ENCODE data around the gene KIAA2012.

Gene KIAA2012

DNA sequence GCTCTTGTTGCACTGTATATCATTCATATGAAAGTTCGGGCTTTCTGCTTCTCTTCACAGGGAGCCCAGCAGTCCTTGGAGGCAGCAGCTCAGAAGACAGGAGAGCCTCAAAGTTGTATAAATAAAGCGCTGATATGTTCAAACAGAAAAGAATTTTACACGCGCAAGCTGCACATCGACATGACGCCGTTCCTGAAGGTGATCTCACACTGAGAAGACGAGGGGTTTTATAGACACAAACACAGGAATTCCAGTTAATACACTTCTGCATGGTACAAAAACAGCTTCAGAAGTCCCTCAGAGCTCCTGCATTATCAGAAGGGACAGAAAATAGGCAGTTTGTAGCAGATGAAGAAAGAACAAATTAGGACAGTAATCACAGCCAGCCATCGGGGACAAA, 81.6 kb downstream of the KIAA2012 start:
- H3K9me3 Mint-ChIP-seq: no peaks in the 10 kb centered on the region
- no peaks in the 10 kb centered on the region for H3K4me1 Mint-ChIP-seq (ENCODE audit: low read depth)
- no peak overlapping the region for H3K4me3 Mint-ChIP-seq
- H3K27me3 Mint-ChIP-seq (ENCODE audit: low read depth): peaks cover 19% of the 10 kb centered on the region
- no peaks in the 10 kb centered on the region for H3K36me3 Mint-ChIP-seq (ENCODE audit: low read depth)
- H3K27ac Mint-ChIP-seq: no peak overlapping the region

DNA sequence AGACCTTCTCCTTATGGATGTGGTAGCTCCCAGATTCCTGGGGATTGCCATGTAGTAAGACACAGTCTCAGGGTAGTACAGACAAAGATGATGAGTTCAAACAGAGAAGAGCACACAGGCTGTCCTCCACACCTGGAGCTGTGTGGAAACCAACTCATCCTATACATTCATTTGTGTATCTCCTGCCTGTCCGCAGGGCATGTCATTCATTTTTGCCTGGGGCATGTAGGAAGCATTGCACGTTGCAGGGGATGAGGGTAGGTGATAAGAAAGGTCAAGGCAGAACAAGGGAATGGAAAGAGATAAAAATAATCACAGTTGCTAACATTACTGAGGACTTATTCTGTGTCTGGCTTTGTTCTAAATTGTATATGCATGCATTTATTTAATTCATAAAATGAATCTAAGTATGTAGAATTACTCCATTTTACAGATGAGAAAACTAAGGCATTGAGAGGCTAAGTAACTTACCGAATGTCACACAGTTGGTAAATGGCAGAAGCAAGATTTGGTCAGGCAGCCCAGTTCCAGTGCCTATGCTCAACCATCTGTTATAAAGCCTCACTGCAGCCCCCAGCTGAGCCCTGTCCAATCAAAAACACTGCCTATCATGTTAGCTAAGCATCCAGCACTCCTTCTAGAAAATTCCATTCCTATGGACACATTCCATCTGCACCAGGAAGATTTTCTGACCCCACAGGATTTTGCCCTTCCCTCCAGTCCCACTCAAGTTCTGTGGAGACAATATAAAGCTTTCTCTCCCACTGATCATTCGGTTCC, 84.3 kb downstream of the KIAA2012 start:
- no peak overlapping the region for H3K4me3 Mint-ChIP-seq
- no peaks in the 10 kb centered on the region for H3K36me3 Mint-ChIP-seq (ENCODE audit: low read depth)
- H3K9me3 Mint-ChIP-seq: no peaks in the 10 kb centered on the region
- peaks cover 5% of the 10 kb centered on the region for H3K4me1 Mint-ChIP-seq (ENCODE audit: low read depth)
- no peak overlapping the region for H3K27ac Mint-ChIP-seq
- H3K27me3 Mint-ChIP-seq (ENCODE audit: low read depth): peaks cover 8% of the 10 kb centered on the region

DNA sequence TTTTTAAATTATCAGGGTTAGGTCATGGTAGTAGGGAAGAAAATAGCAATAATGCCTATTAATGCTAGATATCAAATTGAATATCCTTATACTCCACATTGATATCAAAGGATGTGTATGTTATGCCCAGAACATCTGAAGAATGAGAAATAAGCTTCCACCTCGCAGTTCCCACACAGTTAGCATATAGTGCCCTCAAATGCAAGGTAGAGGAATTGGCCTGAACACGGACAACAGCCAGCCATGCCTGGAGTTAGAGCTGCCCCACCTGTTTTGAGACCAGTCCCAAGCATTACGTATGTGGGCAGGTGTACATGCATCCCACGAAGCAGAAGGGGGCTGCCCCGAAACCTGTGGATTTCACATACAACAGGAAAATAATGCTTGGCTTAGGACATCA, 85.7 kb downstream of the KIAA2012 start:
- no peak overlapping the region for H3K4me3 Mint-ChIP-seq
- H3K36me3 Mint-ChIP-seq (ENCODE audit: low read depth): no peaks in the 10 kb centered on the region
- peaks cover 5% of the 10 kb centered on the region for H3K4me1 Mint-ChIP-seq (ENCODE audit: low read depth)
- no peaks in the 10 kb centered on the region for H3K9me3 Mint-ChIP-seq
- peaks cover 8% of the 10 kb centered on the region for H3K27me3 Mint-ChIP-seq (ENCODE audit: low read depth)
- H3K27ac Mint-ChIP-seq: no peak overlapping the region

DNA sequence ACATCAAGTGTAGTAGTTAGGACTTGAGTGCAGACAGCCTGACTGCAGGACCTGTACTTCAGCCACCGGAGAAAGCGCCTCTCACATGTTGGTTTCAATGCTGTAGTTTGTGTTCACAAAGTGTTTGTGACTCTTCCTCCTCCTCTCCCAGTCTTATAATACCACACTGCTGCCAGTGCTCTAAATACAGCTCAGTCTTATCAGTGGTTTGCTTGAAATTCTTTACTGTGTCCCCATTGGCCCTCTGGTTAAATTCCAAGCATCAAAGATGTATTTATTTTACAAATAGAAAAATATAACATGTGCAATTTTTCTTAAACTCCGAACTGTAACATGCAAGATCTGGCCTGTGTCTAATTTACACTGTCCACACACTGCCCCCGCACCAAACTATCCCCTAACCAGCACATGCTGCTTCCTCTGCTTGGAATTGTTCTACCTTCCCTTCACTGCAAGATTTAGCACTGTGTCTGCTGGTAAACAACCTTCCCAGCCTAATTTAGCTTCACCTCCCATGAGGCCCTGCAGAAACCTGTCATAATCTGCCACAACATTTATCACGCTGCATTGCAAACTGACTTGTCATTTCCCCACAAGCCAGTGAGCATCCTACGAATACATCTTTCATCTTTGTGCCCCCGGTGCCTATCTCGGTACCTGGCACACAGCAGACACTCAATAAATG, 88.2 kb downstream of the KIAA2012 start:
- Mint-ChIP-seq H3K4me1 (ENCODE audit: low read depth) (peaks cover 5% of the 10 kb centered on the region), H3K36me3 (ENCODE audit: low read depth) (no peaks in the 10 kb centered on the region), H3K27me3 (ENCODE audit: low read depth) (peaks cover 3% of the 10 kb centered on the region), H3K4me3 (no peak overlapping the region), H3K9me3 (no peaks in the 10 kb centered on the region), H3K27ac (peak overlapping the region; percentile 29)

DNA sequence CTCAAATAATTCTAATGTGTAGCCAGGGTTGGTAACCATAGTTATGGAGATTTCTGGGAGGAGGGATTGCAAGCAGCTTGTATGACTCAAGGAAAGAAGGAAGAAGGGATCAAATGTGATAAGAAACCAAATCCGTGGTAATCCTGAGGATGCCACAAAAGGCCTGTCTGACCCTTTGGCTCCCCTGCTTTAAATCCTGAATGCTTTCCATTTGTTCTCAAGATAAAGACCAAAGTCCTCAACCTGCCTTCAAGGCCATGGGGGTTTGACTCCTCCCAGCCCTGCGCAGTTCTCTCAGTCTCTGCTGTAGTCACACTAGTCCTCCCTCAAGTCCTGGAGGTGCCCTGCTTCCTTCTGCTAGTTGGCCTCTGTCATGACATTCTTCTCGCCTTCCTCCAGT, 91.4 kb downstream of the KIAA2012 start:
- Mint-ChIP-seq H3K9me3 (no peaks in the 10 kb centered on the region), H3K4me3 (no peak overlapping the region), H3K27ac (no peak overlapping the region), H3K27me3 (ENCODE audit: low read depth) (no peaks in the 10 kb centered on the region), H3K36me3 (ENCODE audit: low read depth) (no peaks in the 10 kb centered on the region), H3K4me1 (ENCODE audit: low read depth) (peaks cover 5% of the 10 kb centered on the region)

DNA sequence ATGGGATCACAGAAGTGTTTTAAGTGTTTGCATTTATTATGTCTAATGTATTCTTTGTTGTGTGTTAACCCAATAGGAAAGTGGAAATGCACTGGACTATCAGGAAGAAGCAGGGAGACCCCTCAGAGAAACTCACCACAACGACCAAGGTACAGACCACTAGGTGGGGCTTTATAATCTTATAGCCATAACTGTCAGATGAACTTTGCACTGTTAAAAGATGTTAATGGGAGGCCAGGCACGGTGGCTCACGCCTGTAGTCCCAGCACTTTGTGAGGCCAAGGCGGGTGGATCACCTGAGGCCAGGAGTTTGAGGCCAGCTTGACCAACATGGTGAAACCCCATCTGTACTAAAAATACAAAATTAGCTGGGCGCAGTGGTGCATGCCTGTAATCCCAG, 92.2 kb downstream of the KIAA2012 start:
- Mint-ChIP-seq H3K4me3 (no peak overlapping the region), H3K9me3 (no peaks in the 10 kb centered on the region), H3K36me3 (ENCODE audit: low read depth) (no peaks in the 10 kb centered on the region), H3K27ac (no peak overlapping the region), H3K27me3 (ENCODE audit: low read depth) (no peaks in the 10 kb centered on the region), H3K4me1 (ENCODE audit: low read depth) (peaks cover 5% of the 10 kb centered on the region)

DNA sequence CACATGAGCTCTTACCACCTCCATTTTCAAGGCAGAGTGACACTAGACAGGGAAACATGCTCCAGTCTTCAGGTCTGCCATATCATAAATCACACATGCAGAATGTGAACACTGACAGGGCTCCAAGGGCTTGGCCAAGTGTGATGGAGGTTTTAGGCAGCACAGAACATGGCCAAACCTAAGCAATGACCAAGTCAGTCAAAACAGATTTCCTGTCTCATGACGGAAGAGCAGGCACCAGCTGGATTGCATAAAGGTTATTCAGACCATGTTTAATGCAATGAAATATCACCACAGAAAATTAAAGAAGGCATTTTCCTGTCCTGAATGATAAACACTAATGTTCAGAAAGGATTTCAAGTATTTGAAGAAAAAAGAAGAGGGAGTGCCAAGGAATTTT, 92.9 kb downstream of the KIAA2012 start:
- Mint-ChIP-seq H3K36me3 (ENCODE audit: low read depth) (no peaks in the 10 kb centered on the region), H3K4me1 (ENCODE audit: low read depth) (peaks cover 7% of the 10 kb centered on the region), H3K4me3 (no peak overlapping the region), H3K27ac (no peak overlapping the region), H3K9me3 (no peaks in the 10 kb centered on the region), H3K27me3 (ENCODE audit: low read depth) (no peaks in the 10 kb centered on the region)

DNA sequence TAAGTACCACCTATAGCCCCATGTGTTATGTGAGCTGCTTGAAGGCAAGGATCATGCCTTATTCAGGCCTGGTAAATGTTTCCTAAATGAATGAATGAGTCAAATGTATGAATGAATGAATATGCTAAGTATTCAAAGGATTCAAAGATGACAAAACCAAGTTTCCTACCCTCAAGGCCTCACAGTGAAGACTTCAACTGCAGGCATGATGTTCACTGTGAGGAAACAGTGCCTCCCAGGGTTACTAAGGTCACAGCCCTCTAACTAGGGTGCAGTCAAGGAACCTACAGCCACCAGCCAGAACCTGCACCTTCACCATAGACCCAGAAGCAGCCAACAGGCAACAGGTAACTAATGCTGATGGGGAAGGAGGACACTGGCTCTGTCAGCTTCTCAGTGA, 96.1 kb downstream of the KIAA2012 start:
- Mint-ChIP-seq H3K27ac (no peak overlapping the region), H3K27me3 (ENCODE audit: low read depth) (no peaks in the 10 kb centered on the region), H3K4me1 (ENCODE audit: low read depth) (peaks cover 21% of the 10 kb centered on the region), H3K4me3 (no peak overlapping the region), H3K9me3 (no peaks in the 10 kb centered on the region), H3K36me3 (ENCODE audit: low read depth) (no peaks in the 10 kb centered on the region)

DNA sequence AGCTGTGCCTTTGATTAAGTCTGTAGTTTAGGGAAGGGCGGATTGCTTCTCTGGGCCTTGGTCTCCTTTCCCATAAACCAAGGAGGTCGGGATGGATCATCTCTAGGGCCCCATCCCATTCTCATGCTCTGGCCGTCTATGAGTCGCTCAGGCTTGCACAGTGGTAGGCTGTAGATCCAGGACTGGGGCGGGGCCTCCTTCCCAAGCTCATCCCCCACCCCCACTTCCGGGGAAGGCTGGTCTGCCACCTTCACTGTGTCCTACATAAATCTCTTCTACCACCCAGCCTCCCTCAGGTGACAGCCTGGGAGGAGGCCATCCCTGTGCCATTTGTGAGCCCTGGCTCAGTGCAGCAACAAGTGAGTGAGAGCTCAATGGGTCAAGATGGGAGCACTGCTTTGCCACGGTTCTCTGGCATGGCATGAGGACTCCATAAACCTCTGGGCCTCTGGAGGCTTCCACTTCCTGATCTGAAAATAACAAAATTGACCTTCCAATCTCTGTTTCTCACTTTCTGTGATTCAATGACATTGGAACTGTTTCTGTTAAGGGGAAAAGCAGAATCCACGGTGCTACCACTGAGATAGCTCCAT, 96.9 kb downstream of the KIAA2012 start:
- Mint-ChIP-seq H3K27ac (no peak overlapping the region), H3K9me3 (no peaks in the 10 kb centered on the region), H3K36me3 (ENCODE audit: low read depth) (no peaks in the 10 kb centered on the region), H3K27me3 (ENCODE audit: low read depth) (no peaks in the 10 kb centered on the region), H3K4me3 (no peak overlapping the region), H3K4me1 (ENCODE audit: low read depth) (peaks cover 23% of the 10 kb centered on the region)

DNA sequence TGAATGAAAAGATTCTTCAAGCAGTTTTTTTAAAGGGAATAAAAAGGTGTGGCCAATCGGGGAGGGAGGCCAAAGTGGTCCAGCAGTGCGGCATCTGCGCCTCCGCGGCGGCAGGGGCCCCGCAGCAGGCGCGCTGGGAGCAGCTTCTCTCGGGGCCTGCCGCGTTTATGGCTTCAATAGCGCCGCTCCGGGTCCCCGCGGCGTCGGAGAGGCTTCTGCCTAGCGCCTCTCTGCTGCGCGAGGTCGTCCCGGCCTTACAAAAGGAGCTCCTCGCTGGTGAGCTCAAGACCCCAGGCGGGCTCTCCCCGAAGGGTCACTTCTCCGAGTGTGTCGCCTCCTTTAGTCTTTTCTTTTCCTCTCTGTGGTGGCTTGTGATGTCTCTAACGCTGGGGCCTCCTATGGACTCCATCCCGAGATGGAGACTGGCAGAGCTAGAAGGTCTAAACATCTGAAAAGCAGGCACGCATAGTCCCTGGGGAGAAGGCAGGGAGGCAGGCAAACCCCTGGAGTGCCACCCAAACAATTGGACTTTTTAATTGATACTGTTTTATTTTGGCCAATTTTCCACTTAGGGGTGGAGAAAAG, 98.3 kb downstream of the KIAA2012 start:
- Mint-ChIP-seq H3K4me3 (no peak overlapping the region), H3K36me3 (ENCODE audit: low read depth) (no peaks in the 10 kb centered on the region), H3K9me3 (no peaks in the 10 kb centered on the region), H3K27me3 (ENCODE audit: low read depth) (no peaks in the 10 kb centered on the region), H3K4me1 (ENCODE audit: low read depth) (peaks cover 23% of the 10 kb centered on the region), H3K27ac (no peak overlapping the region)

DNA sequence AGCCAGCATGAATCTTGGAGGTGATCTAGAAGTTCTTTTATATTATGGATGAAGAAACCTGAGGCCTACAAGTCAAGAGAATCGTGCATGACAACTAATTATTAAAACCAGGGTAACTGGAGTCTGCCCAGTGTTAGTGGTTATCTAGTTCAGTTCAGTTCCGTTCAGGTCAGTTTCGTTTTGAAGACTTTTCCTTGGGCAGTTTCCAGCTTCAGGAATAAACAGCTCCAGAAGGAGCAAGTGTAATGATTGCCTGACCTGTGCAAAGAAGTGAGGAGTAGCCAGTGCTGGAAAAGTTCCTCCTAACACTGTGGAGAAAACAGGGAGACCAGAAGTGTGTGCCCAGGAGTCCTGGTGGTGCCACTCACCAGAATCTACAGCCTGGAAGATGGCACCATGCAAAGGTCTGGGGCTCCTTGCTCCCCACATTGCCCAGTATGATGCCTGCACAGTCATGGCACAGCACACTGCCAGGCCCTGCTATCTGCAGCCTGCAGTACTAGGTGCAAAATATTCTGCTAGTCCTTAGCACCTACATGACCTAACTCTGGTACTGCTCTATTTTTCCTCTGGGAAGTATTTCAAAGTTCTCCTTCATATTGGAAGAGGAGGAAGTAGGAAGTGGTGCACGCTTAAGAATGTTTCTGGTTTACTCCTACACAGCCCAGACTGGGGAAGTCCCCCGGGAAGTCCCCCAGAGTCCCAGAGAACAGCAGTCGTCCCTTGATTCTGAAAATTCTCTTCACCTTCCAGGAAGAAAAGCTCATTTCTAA, 99.6 kb downstream of the KIAA2012 start:
- Mint-ChIP-seq H3K4me3 (peak overlapping the region; percentile 30), H3K27me3 (ENCODE audit: low read depth) (no peaks in the 10 kb centered on the region), H3K27ac (peak overlapping the region; percentile 50), H3K4me1 (ENCODE audit: low read depth) (peaks cover 23% of the 10 kb centered on the region), H3K36me3 (ENCODE audit: low read depth) (no peaks in the 10 kb centered on the region), H3K9me3 (no peaks in the 10 kb centered on the region)

DNA sequence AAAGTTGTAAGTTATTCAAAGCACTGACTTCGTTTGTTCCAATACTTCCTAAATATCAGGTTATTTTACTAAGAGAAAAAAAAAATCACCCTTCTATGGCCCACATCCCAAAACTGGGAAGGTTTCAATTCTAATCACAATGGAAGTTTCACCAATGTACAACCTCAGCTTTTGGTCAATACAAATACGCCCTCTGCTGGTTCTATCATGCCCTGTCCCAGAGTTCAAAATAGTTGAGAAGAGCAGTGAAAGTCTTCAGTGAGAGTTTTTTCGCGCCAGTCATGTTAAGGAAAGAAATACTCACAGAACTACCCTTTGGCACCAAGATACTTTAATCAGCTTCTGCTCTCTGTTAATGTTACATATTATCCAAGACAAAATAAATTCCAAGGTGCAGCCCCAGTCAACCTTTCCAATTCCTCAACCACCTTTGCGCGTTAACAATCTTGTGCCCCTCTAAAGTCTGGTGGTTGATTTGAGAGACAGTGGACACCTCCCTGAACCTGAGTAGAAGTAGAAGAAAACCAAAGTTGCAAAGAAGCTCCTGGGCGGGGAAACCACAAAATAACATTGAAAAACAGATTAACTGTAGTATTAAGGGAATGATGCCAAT, 105.4 kb downstream of the KIAA2012 start:
- H3K4me3 Mint-ChIP-seq: no peak overlapping the region
- peaks cover 8% of the 10 kb centered on the region for H3K27me3 Mint-ChIP-seq (ENCODE audit: low read depth)
- H3K36me3 Mint-ChIP-seq (ENCODE audit: low read depth): no peaks in the 10 kb centered on the region
- H3K9me3 Mint-ChIP-seq: no peaks in the 10 kb centered on the region
- H3K4me1 Mint-ChIP-seq (ENCODE audit: low read depth): peaks cover 3% of the 10 kb centered on the region
- no peak overlapping the region for H3K27ac Mint-ChIP-seq

DNA sequence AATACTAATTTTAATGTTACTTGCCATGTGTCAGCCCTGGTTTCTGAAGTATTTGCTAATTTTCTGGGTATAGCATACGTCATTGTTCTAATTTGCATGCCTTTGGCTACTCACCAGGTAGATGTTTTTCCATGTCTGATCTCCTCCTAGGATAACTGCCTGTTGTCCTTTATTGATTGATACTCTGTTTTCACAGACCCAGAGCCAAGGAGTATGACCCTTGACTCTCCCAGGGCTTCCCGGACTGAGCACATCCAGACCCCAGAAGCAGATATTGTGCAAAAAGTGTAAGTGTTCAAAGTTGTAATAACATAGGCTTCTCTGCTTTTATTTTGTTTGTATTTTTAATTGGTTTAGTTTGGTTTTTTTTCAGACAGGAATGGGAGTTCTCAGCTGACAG, 111.5 kb downstream of the KIAA2012 start:
- Mint-ChIP-seq H3K36me3 (ENCODE audit: low read depth) (no peaks in the 10 kb centered on the region), H3K4me3 (no peak overlapping the region), H3K27me3 (ENCODE audit: low read depth) (peaks cover 28% of the 10 kb centered on the region), H3K27ac (no peak overlapping the region), H3K9me3 (no peaks in the 10 kb centered on the region), H3K4me1 (ENCODE audit: low read depth) (no peaks in the 10 kb centered on the region)

DNA sequence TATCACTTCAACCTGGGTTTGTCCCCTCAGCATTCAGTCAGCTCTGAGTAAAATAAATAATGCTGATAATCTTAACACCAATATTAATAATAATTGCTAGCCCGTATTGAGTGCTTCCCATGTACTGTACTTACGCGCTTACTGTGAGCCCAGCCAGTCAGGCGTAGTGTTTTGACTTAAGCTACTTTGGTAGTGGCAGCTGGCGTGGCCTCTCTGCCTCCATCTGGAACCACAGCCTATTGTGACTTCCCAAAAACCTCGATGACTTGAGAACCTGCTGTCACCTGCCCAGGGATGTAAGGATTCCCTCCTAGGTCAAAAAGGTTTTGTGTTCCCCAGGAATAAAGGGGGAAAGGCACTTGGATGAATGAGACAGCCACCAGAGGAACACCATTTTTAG, 112.1 kb downstream of the KIAA2012 start:
- no peak overlapping the region for H3K4me3 Mint-ChIP-seq
- no peaks in the 10 kb centered on the region for H3K4me1 Mint-ChIP-seq (ENCODE audit: low read depth)
- H3K36me3 Mint-ChIP-seq (ENCODE audit: low read depth): no peaks in the 10 kb centered on the region
- no peak overlapping the region for H3K27ac Mint-ChIP-seq
- H3K27me3 Mint-ChIP-seq (ENCODE audit: low read depth): peaks cover 28% of the 10 kb centered on the region
- H3K9me3 Mint-ChIP-seq: no peaks in the 10 kb centered on the region
